Esophagus squamous epithelium (tissue), 5 donors: ENCODE measurements around the gene ZNF620. TPM values are rescaled to one million over a fixed set of nuclear protein-coding genes. Genes with fewer than 3 reads are reported as not detected.

Source experiments
- DNase-seq: peaks from one replicate; lab custom pipeline; 2025; lab: John Stamatoyannopoulos, UW
- H3K27ac ChIP-seq, 4 donors: fragments of 200-600 bp; sonication (generic); one replicate each; pipeline ENCODE4 v1.5.1; 2016 to 2019; ENCODE audit warnings: mild to moderate bottlenecking in 1 of 4
- H3K27me3 ChIP-seq, 4 donors: fragments of 200-600 bp; sonication (generic); 1 replicate in 3 of 4; 2 replicates in 1 of 4; pipeline versions ENCODE4 v1.5.1 to v1.6.0; 2017 to 2021; ENCODE audit warnings: antibody characterized with exemption in 1 of 4
- H3K36me3 ChIP-seq, 3 donors: fragments of 200-600 bp; sonication (generic); one replicate each; pipeline ENCODE4 v1.5.1; 2016 to 2019
- H3K4me1 ChIP-seq, 3 donors: fragments of 200-600 bp; sonication (generic); one replicate each; pipeline ENCODE4 v1.5.1; 2017 to 2019
- H3K4me3 ChIP-seq, 4 donors: fragments of 200-600 bp; sonication (generic); 1 replicate in 3 of 4; 2 replicates in 1 of 4; pipeline ENCODE4 v1.5.1; 2016 to 2019; ENCODE audit warnings: mild to moderate bottlenecking in 2 of 4, moderate library complexity in 1 of 4
- H3K9me3 ChIP-seq, 3 donors: fragments of 200-600 bp; sonication (generic); one replicate each; pipeline ENCODE4 v1.5.1; 2016 to 2019
- POLR2A ChIP-seq, 4 donors: fragments of 450-650 bp; IDR thresholded peaks; one replicate each; pipeline ENCODE4 v1.6.1; 2017; ENCODE audit warnings: antibody characterized with exemption in 4 of 4, mild to moderate bottlenecking in 4 of 4, moderate library complexity in 3 of 4
- WGBS, 2 donors: methylation state at CpG; one replicate each; pipeline ENCODE4 v1.1.5; 2018; 5-methylcytosine and 5-hydroxymethylcytosine counted together
- intact Hi-C: fragments of 100-400 bp; cut with DNase I; formaldehyde crosslinking; loops from one replicate; pipeline ENCODE4 v1.15.0; 2022
- total RNA-seq, 4 donors: library from RNA; depleted of rRNA; stranded (reverse); fragments of >200 nt; gene quantifications; one replicate each; pipeline ENCODE4 v1.1.0, GENCODE V29; 2016
- TF ChIP-seq, protein P1 (sequence below), 6 experiments: fragments of 450-650 bp in 4 of 6; fragments of 200-600 bp in 2 of 6; sonication (generic) in 2 of 6; IDR thresholded peaks; one replicate each; pipeline ENCODE4 v1.5.1; 2016 to 2019; ENCODE audit warnings: antibody characterized with exemption in 6 of 6, mild to moderate bottlenecking in 4 of 6, moderate library complexity in 4 of 6
- donor health status: DM: yes; HTN: yes; CAD: no.

Gene ZNF620
- total RNA-seq, 4 donors from 2014 or later = 0.26 to 1.3 (median 0.56) TPM; not detected in 1

DNA sequence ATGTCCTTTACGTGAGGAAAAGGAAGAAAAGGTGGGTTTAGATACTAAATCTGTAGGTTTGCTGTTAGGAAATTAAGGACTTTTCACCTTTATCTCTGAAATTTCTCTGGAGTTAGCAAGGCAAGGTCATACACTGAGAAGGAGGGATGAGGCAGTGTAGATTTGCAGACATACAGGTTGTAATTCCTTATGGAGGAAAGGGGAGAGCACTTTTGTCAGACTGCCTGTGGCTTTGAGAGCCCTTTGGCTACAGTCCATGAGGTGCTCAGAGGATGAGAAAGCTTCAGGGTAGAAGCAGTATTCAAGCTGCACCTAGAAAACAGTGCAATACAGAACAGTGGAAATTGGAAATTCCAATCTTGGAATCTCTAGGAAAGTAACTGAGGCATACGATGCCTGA is 40.4 kb upstream of the ZNF620 start:
- intact Hi-C loops = no loop called here
- Histone ChIP-seq H3K27me3 (no peaks in the 10 kb centered on the region), H3K9me3 (no peaks in the 10 kb centered on the region), H3K36me3 (peaks cover 5 to 61% (median 32%) of the 10 kb centered on the region in 3 donors), H3K4me1 (peaks cover 0 to 7% (median 4%) of the 10 kb centered on the region in 3 donors), H3K27ac (no peak overlapping the region), H3K4me3 (no peak overlapping the region)
- WGBS, 2 donors = 71 to 79% methylated on average over 2 of the region's 2 CpGs
- TF ChIP-seq POLR2A (IDR thresholded peaks at IDR 0.05) = no peak
- TF ChIP-seq, protein P1, sequence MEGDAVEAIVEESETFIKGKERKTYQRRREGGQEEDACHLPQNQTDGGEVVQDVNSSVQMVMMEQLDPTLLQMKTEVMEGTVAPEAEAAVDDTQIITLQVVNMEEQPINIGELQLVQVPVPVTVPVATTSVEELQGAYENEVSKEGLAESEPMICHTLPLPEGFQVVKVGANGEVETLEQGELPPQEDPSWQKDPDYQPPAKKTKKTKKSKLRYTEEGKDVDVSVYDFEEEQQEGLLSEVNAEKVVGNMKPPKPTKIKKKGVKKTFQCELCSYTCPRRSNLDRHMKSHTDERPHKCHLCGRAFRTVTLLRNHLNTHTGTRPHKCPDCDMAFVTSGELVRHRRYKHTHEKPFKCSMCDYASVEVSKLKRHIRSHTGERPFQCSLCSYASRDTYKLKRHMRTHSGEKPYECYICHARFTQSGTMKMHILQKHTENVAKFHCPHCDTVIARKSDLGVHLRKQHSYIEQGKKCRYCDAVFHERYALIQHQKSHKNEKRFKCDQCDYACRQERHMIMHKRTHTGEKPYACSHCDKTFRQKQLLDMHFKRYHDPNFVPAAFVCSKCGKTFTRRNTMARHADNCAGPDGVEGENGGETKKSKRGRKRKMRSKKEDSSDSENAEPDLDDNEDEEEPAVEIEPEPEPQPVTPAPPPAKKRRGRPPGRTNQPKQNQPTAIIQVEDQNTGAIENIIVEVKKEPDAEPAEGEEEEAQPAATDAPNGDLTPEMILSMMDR (IDR thresholded peaks at IDR 0.05) = no peak
- no peak for DNase-seq

DNA sequence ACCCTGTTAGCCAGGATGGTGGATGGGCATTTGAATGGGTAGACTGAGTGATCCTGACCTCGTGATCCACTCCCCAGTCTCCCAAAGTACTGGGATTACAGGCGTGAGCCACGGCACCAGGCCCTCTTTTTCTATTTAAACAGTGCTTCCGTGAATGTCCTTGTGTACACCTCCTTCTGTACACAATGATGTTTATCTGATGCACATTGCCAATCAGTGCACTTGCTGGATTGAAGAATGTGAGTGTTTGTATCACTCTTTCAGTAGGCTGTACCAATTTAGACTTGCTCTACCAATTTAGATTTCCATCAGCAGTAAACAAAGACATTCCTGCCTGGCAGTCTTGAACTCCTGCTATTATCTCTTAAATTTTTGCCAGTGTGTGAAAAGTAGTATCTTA is 37.8 kb upstream of the ZNF620 start:
- Histone ChIP-seq H3K4me3 (no peak overlapping the region), H3K27me3 (no peaks in the 10 kb centered on the region), H3K27ac (no peak overlapping the region), H3K4me1 (no peaks in the 10 kb centered on the region), H3K9me3 (no peaks in the 10 kb centered on the region), H3K36me3 (peaks cover 5 to 36% (median 11%) of the 10 kb centered on the region in 3 donors)
- WGBS, 2 donors = 82 to 88% methylated on average over 1 to 4 of the region's 4 CpGs
- intact Hi-C loops = no loop called here
- no peak for TF ChIP-seq POLR2A (IDR thresholded peaks at IDR 0.05)
- TF ChIP-seq, protein P1 (IDR thresholded peaks at IDR 0.05) = no peak
- DNase-seq = no peak

DNA sequence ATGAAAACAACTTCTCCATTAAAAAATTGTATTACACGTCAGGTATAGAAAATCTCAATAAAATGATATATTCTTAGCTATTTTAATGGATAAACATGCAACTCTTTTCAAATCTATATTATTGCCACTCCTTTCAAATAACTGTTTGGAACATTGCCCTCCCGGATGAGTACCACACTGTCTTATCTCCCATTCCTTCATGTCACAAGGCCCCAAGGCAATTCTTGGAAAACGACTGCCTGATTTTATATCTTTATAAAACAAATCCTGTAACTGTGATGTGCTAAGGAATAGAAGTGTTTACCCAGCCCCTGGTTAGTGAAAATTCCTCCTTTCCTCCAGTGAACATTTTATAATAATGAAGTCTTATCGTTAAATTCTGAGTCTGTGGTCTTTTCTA is 35.1 kb upstream of the ZNF620 start:
- no peak overlapping the region for H3K4me3 ChIP-seq
- no peaks in the 10 kb centered on the region for H3K4me1 ChIP-seq
- no peak for DNase-seq
- no peaks in the 10 kb centered on the region for H3K27me3 ChIP-seq
- H3K27ac ChIP-seq = no peak overlapping the region
- TF ChIP-seq, protein P1 (IDR thresholded peaks at IDR 0.05) = no peak
- TF ChIP-seq POLR2A (IDR thresholded peaks at IDR 0.05) = no peak
- H3K36me3 ChIP-seq = peaks cover 0 to 9% (median 0%) of the 10 kb centered on the region in 3 donors
- WGBS, 2 donors = 79 to 82% methylated on average over 4 of the region's 4 CpGs
- no peaks in the 10 kb centered on the region for H3K9me3 ChIP-seq
- intact Hi-C loops = no loop called here

DNA sequence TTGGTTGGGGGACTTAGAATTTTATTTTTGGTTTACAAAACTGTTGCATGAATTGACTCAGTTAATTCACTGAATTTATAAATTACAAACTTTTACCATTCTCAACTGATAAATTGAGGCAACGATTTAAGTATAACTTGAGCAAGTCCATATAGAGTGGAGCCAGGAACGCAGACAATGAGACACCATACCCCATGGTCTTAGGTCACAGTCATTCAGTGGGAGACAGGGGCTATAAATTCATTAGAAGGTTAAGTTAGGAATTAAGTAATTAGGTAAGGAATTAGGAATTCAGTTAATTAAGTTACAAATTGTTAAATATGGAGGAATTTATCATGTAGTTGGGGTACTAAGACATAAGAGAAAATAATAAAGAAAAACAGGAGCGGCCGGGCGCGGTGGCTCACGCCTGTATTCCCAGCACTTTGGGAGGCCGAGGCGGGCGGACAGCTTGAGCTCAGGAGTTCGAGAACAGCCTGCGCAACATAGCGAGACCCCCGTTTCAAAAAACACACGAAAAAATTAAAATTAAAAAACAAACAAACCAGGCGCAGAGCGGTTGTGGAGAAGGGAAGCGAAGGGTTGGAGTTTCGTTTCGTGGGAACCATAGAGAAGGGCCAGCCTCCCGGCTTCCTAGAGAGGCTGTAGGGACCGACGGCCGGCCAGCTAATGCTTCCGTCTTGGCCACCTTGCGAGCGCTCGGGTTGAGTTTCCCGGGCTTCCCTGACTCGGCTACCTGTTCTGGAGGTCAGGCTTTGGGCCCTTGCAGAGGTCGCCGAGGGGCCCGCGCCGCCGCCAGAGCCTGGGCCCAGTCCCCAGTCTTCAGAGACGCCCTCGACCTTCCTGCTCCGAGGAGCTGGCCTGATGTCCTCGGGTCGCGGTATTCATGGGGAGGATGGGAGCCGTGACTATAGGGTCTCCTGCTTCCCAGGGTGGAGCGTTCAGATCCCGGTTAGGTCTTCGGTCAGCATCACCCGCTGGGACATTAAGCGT is 29.1 kb upstream of the ZNF620 start, which contains the start of gene ZNF619:
Gene ZNF619 (plus strand): TSS at position 645 of the 993 bp plus-strand sequence. CDS start 858 bp downstream, outside the sequence.
- Histone ChIP-seq H3K36me3 (peaks cover 0 to 32% (median 0%) of the 10 kb centered on the region in 3 donors), H3K4me3 (peak within 1 kb of the TSS; percentile 67 to 93 (median 88)), H3K27ac (peak within 1 kb of the TSS; percentile 82 to 84 (median 82)), H3K9me3 (no peaks in the 10 kb centered on the region), H3K27me3 (no peaks in the 10 kb centered on the region), H3K4me1 (peaks cover 0 to 17% (median 5%) of the 10 kb centered on the region in 3 donors)
- WGBS, 2 donors = 8 to 11% methylated on average over 29 to 32 of the region's 48 CpGs
- no peak for TF ChIP-seq POLR2A (IDR thresholded peaks at IDR 0.05)
- TF ChIP-seq, protein P1 (IDR thresholded peaks at IDR 0.05) = no peak
- intact Hi-C loops = no loop called here
- DNase-seq = peak; percentile 7

DNA sequence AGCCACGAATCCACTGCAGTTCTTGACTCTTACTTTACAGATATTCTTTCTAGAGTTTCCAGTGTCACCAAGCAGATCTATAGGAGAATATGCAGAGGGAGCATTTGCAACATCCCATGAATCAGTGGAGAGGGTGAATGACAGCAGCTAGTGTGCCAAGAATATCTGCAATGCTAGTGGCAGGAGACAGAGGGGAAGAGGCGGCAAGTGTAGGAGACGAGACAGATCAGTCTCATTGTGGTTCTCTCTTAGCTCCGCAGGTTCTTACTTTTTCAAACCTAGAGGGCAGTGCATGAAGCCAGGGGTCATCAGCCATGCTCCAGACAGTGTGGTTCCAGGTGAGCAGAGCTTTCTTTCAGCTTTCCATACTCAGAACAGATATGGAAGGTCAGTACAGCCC is 28.2 kb upstream of the ZNF620 start:
- intact Hi-C loops = no loop called here
- Histone ChIP-seq H3K9me3 (no peaks in the 10 kb centered on the region), H3K27ac (peak overlapping the region in 1 of 4 donors; percentile 84), H3K36me3 (peaks cover 0 to 41% (median 0%) of the 10 kb centered on the region in 3 donors), H3K27me3 (no peaks in the 10 kb centered on the region), H3K4me1 (peaks cover 0 to 17% (median 5%) of the 10 kb centered on the region in 3 donors), H3K4me3 (peak overlapping the region; percentile 67 to 93 (median 88))
- TF ChIP-seq, protein P1 (IDR thresholded peaks at IDR 0.05) = no peak
- no peak for TF ChIP-seq POLR2A (IDR thresholded peaks at IDR 0.05)
- no peak for DNase-seq
- 33 to 53% methylated on average over 4 of the region's 4 CpGs for WGBS, 2 donors
